Glutamatergic neuron (in vitro differentiated cells): Measurements from ENCODE around the gene ZNF415. TPM values are rescaled to one million over a fixed set of nuclear protein-coding genes. Genes with fewer than 3 reads are reported as not detected.

Source experiments
- DNase-seq: peaks from one replicate; pipeline ENCODE4 v3.0.0; 2022
- H3K27ac Mint-ChIP-seq: one replicate; pipeline ENCODE4 v1.8.0; 2020; ENCODE audit warnings: mild to moderate bottlenecking, mixed read lengths, inconsistent platforms; ENCODE audit not compliant: unreplicated experiment
- H3K27me3 Mint-ChIP-seq: one replicate; pipeline ENCODE4 v1.8.0; 2020; ENCODE audit warnings: mild to moderate bottlenecking, moderate library complexity, mixed read lengths, inconsistent platforms; ENCODE audit not compliant: unreplicated experiment
- H3K36me3 Mint-ChIP-seq: one replicate; pipeline ENCODE4 v1.8.0; 2020; ENCODE audit warnings: mild to moderate bottlenecking, mixed read lengths, inconsistent platforms; ENCODE audit not compliant: unreplicated experiment
- H3K4me1 Mint-ChIP-seq: one replicate; pipeline ENCODE4 v1.8.0; 2020; ENCODE audit warnings: mild to moderate bottlenecking, low read depth, mixed read lengths, inconsistent platforms; ENCODE audit not compliant: unreplicated experiment
- H3K4me3 Mint-ChIP-seq: one replicate; pipeline ENCODE4 v1.8.0; 2020; ENCODE audit warnings: mild to moderate bottlenecking, mixed read lengths, inconsistent platforms; ENCODE audit not compliant: unreplicated experiment
- H3K9me3 Mint-ChIP-seq: one replicate; pipeline ENCODE4 v1.8.0; 2020; ENCODE audit warnings: mild to moderate bottlenecking, moderate library complexity, mixed read lengths, inconsistent platforms; ENCODE audit not compliant: unreplicated experiment
- CTCF ChIP-seq: fragments of 200-600 bp; sonication (generic); IDR thresholded peaks from one replicate; pipeline ENCODE4 v1.5.0; 2021; ENCODE audit not compliant: partially characterized antibody, unreplicated experiment
- total RNA-seq: library from RNA; stranded (reverse); fragmentation: NEBNext Ultra II Directional; extraction: Animal tissue kit (Norgen Biotek cat#: 25700); gene quantifications from one replicate; pipeline ENCODE4 v1.2.1, GENCODE V29; 2021; ENCODE audit not compliant: unreplicated experiment

Gene ZNF415
- total RNA-seq, 1 donor from 2014 or later = 12.7 TPM

GRCh38 chr19:53161123-53161522, 28.4 kb upstream of the ZNF415 start:
- Mint-ChIP-seq H3K27me3 (no peaks in the 10 kb centered on the region), H3K27ac (no peak overlapping the region), H3K4me1 (no peaks in the 10 kb centered on the region), H3K9me3 (peaks cover 10% of the 10 kb centered on the region), H3K4me3 (peak overlapping the region; percentile 19), H3K36me3 (peaks cover 22% of the 10 kb centered on the region)
- TF ChIP-seq CTCF = no peak
- no peak for DNase-seq

DNA sequence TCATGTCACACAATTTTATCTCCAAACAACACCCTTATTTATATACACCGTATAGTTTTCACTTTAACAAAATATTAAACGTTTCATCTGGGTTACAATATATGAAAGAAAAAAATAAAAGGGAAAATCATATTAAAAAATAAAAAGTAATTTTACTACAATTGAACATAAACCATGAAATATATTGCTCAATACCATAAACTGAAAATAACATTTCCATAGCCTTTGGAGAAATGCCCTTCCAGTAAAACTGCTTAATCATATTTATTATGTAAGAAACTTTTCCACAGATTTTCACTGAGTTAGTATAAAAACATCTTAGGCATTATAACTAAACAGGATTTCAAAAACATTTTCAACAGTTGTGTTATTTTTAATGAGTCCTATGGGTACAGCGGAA, 27.6 kb upstream of the ZNF415 start:
- no peak for TF ChIP-seq CTCF
- Mint-ChIP-seq H3K27ac (no peak overlapping the region), H3K4me1 (no peaks in the 10 kb centered on the region), H3K27me3 (no peaks in the 10 kb centered on the region), H3K4me3 (no peak overlapping the region), H3K9me3 (peaks cover 10% of the 10 kb centered on the region), H3K36me3 (peaks cover 14% of the 10 kb centered on the region)
- DNase-seq = no peak

DNA sequence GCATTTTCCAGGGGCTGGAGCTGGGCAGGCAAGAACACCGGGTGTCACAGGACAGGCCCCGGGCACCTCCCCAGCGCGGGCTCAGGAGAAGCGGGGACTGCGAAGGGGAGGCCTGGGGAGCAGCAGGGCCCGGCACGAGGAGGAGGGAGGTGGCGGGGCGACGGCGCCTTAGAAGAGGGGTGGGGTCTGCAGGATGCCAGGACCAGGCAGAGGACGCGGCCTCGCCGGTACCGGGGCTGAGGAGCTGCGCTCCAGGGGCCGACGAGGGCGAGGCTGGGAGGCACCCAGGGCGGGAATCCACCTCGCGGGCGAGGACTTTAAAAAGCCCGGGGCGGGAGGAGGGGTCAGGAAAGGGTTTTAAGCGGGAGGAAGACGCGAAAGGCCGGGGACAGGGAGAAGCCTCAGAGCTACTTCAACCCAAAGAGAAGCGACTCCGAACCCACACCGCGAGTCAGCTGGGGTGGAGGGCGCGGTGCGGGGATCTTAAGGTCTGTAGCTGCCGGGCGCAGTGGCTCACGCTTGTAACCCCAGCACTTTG, 25.5 kb upstream of the ZNF415 start:
- Mint-ChIP-seq H3K27ac (peak overlapping the region; percentile 25), H3K27me3 (peaks cover 4% of the 10 kb centered on the region), H3K4me3 (peak overlapping the region; percentile 88), H3K4me1 (no peaks in the 10 kb centered on the region), H3K36me3 (peaks cover 11% of the 10 kb centered on the region), H3K9me3 (peaks cover 7% of the 10 kb centered on the region)
- TF ChIP-seq CTCF = no peak
- DNase-seq = peak; percentile 49

DNA sequence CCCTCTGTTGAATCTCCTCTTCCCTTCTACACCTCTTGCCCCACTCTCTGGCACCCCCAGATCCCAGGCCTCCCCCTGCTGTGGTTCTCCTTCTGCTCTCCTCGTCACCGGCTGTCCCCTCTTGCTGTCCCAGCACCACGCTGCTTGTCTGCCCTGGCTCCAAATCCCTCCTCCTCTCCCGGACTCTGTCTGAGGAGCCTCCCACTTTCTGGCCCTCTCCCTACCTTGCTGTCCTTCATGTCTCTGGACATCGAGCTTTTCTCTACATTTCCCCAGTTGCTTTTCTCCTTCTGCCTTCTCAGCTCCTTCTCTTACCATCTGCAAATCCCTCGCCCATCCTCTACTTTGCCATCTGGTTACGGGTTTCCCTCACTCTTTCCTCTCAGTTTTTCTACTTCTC, 24.9 kb upstream of the ZNF415 start:
- peaks cover 14% of the 10 kb centered on the region for H3K36me3 Mint-ChIP-seq
- H3K27me3 Mint-ChIP-seq = peaks cover 4% of the 10 kb centered on the region
- H3K9me3 Mint-ChIP-seq = peaks cover 7% of the 10 kb centered on the region
- H3K27ac Mint-ChIP-seq = peak overlapping the region; percentile 25
- TF ChIP-seq CTCF = no peak
- H3K4me3 Mint-ChIP-seq = peak overlapping the region; percentile 88
- DNase-seq = peak; percentile 18
- no peaks in the 10 kb centered on the region for H3K4me1 Mint-ChIP-seq

DNA sequence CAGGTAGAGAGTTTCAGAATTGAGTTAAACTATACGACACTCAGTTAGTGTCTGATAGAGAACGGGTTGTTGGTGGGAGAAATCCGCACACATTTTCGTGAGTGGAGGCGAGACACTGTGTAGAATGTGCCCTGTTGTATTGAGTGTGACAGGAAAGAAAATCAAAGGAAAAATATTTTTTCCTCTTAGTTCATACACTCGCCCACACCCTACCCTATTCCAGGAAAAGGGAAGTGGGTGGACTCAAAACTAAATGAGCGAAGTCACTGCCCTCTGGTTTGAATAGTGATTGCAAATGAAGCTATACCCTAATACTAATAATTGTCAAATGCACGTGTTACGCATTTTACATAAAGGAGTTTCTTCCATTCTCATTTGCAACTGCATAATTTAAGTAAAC, 24.1 kb upstream of the ZNF415 start:
- DNase-seq = no peak
- Mint-ChIP-seq H3K9me3 (peaks cover 7% of the 10 kb centered on the region), H3K36me3 (peaks cover 14% of the 10 kb centered on the region), H3K27me3 (peaks cover 4% of the 10 kb centered on the region), H3K4me3 (peak overlapping the region; percentile 14), H3K27ac (no peak overlapping the region), H3K4me1 (no peaks in the 10 kb centered on the region)
- no peak for TF ChIP-seq CTCF
